Osteocyte (in vitro differentiated cells): ENCODE data around the gene CHRNA10. TPM values are rescaled to one million over a fixed set of nuclear protein-coding genes. Genes with fewer than 3 reads are reported as not detected.

Experiments used
- DNase-seq: peaks from one replicate; pipeline ENCODE4 v3.0.0; 2021; ENCODE audit warnings: mixed read lengths; ENCODE audit not compliant: unreplicated experiment; ENCODE audit errors: extremely low spot score
- H3K27ac Mint-ChIP-seq: one replicate; pipeline ENCODE4 v1.8.0; 2021; ENCODE audit warnings: mild to moderate bottlenecking, mixed read lengths; ENCODE audit not compliant: unreplicated experiment
- H3K27me3 Mint-ChIP-seq: one replicate; pipeline ENCODE4 v1.8.0; 2021; ENCODE audit warnings: mixed read lengths; ENCODE audit not compliant: unreplicated experiment
- H3K36me3 Mint-ChIP-seq: one replicate; pipeline ENCODE4 v1.8.0; 2021; ENCODE audit warnings: mixed read lengths; ENCODE audit not compliant: unreplicated experiment
- H3K4me1 Mint-ChIP-seq: one replicate; pipeline ENCODE4 v1.8.0; 2021; ENCODE audit warnings: mixed read lengths; ENCODE audit not compliant: unreplicated experiment
- H3K4me3 Mint-ChIP-seq: one replicate; pipeline ENCODE4 v1.8.0; 2021; ENCODE audit warnings: mild to moderate bottlenecking, moderate library complexity, mixed read lengths; ENCODE audit not compliant: unreplicated experiment
- H3K9me3 Mint-ChIP-seq: one replicate; pipeline ENCODE4 v1.8.0; 2021; ENCODE audit warnings: mixed read lengths; ENCODE audit not compliant: unreplicated experiment
- CTCF ChIP-seq: fragments of 200-600 bp; sonication (generic); IDR thresholded peaks from 2 replicates; pipeline ENCODE4 v1.5.0; 2021; ENCODE audit warnings: antibody characterized with exemption, mild to moderate bottlenecking, moderate library complexity
- total RNA-seq: library from RNA; stranded (reverse); gene quantifications from 2 replicates; pipeline ENCODE4 v1.2.1, GENCODE V29; 2021

The CHRNA10 gene
- total RNA-seq, 1 donor from 2014 or later: 1.1 TPM

DNA sequence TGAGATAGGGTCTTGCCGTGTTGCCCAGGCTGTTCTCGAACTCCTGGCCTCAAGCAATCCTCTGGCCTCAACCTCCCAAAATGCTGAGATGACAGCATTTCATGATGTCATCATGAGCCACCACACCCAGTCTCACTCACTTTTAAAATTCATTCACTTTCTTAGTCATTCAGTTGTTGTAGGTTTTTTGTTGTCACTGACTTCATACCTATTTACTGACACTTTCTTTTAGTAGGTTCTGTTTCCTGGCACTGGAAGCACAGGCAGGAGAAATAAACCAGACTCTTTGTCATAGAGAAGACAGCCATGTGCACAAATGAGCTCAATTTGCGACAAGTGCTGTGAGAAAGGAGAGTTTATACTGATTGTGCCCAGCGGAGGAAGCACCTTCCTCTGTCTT lies 39.9 kb downstream of the CHRNA10 start:
- DNase-seq: no peak

GRCh38 chr11:3627291-3627690 lies 43.9 kb downstream of the CHRNA10 start:
- TF ChIP-seq CTCF: no peak
- Mint-ChIP-seq H3K9me3 (no peaks in the 10 kb centered on the region), H3K4me1 (peaks cover 2% of the 10 kb centered on the region), H3K4me3 (no peak overlapping the region), H3K27me3 (peaks cover 3% of the 10 kb centered on the region), H3K27ac (no peak overlapping the region), H3K36me3 (no peaks in the 10 kb centered on the region)
- no peak for DNase-seq

More for the DNA sequence above, 39.9 kb downstream of the CHRNA10 start:
- Mint-ChIP-seq H3K9me3 (no peaks in the 10 kb centered on the region), H3K4me3 (no peak overlapping the region), H3K27me3 (peaks cover 10% of the 10 kb centered on the region), H3K36me3 (no peaks in the 10 kb centered on the region), H3K4me1 (peaks cover 2% of the 10 kb centered on the region), H3K27ac (no peak overlapping the region)
- no peak for TF ChIP-seq CTCF

DNA sequence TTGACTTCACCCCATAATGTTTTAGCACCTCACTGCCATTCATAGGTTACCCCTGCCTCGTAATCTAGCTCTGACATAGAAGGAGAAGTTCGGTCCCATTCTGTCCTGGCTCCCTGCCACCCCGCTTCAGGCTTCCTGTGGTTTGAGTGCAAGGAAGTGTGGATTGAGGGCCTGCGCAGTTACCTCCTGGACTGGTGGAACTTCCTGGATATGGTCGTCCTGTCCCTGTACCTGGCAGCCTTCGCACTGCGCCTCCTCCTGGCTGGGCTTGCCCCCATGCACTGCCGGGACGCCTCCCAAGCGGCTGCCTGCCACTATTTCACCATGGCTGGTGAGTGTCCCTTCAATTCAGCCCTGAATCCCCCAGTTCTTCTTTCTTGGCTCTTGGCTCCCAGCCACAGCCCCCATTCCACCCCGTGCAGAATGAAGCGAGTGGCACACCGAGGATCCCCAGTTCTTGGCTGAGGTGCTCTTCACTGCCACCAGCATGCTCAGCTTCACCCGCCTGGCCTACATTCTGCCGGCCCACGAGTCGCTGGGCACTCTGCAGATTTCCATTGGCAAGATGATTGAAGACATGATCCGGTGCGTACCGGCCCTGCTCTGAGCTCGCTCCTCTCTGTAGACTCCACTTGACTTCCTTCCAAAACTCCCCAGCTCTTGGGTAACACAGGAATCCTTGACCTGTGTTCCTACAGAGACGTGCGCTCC lies 44.8 kb downstream of the CHRNA10 start:
- DNase-seq: no peak
- Mint-ChIP-seq H3K9me3 (no peaks in the 10 kb centered on the region), H3K36me3 (no peaks in the 10 kb centered on the region), H3K27me3 (peaks cover 2% of the 10 kb centered on the region), H3K27ac (no peak overlapping the region), H3K4me1 (peaks cover 2% of the 10 kb centered on the region), H3K4me3 (no peak overlapping the region)
- no peak for TF ChIP-seq CTCF

DNA sequence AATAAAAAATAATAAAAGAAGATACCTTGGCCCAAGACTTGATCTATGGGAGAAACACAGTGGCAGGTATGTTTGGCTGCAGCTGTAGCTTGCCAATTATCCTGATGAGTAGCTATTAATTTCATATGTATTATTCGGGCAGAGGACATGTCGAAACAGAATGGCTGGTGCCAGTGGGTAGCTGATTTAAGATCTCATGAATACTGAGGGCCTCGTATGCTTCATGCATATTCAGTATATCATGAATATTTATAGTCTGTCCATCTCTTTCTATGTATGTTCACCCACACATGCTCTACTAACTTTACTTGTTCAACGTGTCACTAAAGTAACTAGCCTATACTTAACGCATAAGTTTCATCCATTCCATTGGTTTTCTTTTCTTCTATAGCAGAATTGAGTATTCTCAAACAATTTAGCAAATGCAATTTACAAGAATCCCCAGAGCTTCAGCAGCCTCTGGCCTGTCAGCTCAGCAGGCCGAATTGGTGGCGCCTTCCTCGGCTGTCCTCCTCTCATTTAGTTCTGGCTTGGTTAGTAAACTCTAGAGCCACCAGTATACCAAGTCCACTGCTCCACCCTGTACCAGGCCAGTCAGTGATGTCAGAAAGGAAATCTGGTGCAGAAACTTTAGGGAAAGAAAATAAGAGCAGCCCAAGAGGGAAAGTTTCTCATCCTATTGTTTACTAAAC lies 47.3 kb downstream of the CHRNA10 start:
- Mint-ChIP-seq H3K36me3 (no peaks in the 10 kb centered on the region), H3K4me1 (peaks cover 2% of the 10 kb centered on the region), H3K27ac (no peak overlapping the region), H3K9me3 (no peaks in the 10 kb centered on the region), H3K27me3 (peaks cover 2% of the 10 kb centered on the region), H3K4me3 (no peak overlapping the region)
- DNase-seq: no peak
- TF ChIP-seq CTCF: no peak

DNA sequence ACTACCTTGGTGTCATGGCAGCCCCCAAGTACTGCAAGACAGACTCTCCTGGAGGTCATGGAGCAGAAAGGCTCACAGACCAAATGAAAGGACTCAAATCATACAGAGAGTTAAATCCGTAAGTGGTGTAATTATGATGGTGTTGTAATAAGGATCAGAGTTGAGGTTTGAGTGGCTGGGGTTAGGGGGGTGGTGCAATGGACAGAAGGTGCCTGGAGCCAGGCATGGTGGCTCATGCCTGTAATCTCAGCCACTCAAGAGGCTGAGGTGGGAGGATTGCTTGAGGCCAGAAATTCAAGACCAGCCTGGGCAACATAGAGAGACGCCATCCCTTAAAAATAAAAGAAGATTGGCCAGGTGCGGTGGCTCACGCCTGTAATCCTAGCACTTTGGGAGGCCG lies 48.1 kb downstream of the CHRNA10 start:
- Mint-ChIP-seq H3K27ac (no peak overlapping the region), H3K9me3 (no peaks in the 10 kb centered on the region), H3K4me1 (peaks cover 2% of the 10 kb centered on the region), H3K4me3 (no peak overlapping the region), H3K27me3 (peaks cover 2% of the 10 kb centered on the region), H3K36me3 (no peaks in the 10 kb centered on the region)
- DNase-seq: no peak
- no peak for TF ChIP-seq CTCF
